GM23338 (cell line): ENCODE results near the gene IYD. TPM values are rescaled to one million over a fixed set of nuclear protein-coding genes. Genes with fewer than 3 reads are reported as not detected.

Experiments used
- ATAC-seq: fragments of 200-7000 bp; cut with Tn5 transposase; 3 replicates; pipeline ENCODE4 v1.9.1; 2020
- DNase-seq: peaks from one replicate; pipeline ENCODE4 v3.0.0-alpha.2; 2015; ENCODE audit warnings: low spot score
- H2AFZ ChIP-seq: fragments of 200-600 bp; sonication (generic); 2 replicates; pipeline ENCODE4 v1.8.0; 2016; ENCODE audit warnings: antibody characterized with exemption, mild to moderate bottlenecking, moderate library complexity
- H3F3A ChIP-seq: fragments of 200-600 bp; sonication (generic); replicated peaks from 2 replicates; pipeline ENCODE4 v1.8.0; 2017; ENCODE audit warnings: antibody characterized with exemption, mixed run types, low read depth
- H3K27ac ChIP-seq: fragments of 200-600 bp; sonication (generic); 2 replicates; pipeline ENCODE4 v1.6.1; 2016; ENCODE audit warnings: low read depth
- H3K27me3 ChIP-seq: fragments of 200-600 bp; sonication (generic); 2 replicates; pipeline ENCODE4 v1.8.0; 2016; ENCODE audit warnings: mild to moderate bottlenecking, mixed run types, moderate library complexity; ENCODE audit not compliant: insufficient read depth
- H3K36me3 ChIP-seq: fragments of 200-600 bp; sonication (generic); 2 replicates; pipeline ENCODE4 v1.8.0; 2016; ENCODE audit warnings: mild to moderate bottlenecking; ENCODE audit not compliant: insufficient read depth
- H3K4me1 ChIP-seq: fragments of 200-600 bp; sonication (generic); 2 replicates; pipeline ENCODE4 v1.8.0; 2016; ENCODE audit warnings: mild to moderate bottlenecking, moderate library complexity; ENCODE audit not compliant: insufficient read depth
- H3K4me2 ChIP-seq: fragments of 200-600 bp; sonication (generic); 2 replicates; pipeline ENCODE4 v1.7.1; 2017; ENCODE audit warnings: mixed run types
- H3K4me3 ChIP-seq: fragments of 200-600 bp; sonication (generic); 2 replicates; pipeline ENCODE4 v1.6.1; 2016; ENCODE audit warnings: mixed run types
- H3K79me2 ChIP-seq: fragments of 200-600 bp; sonication (generic); replicated peaks from 2 replicates; pipeline ENCODE4 v1.8.0; 2017; ENCODE audit warnings: mild to moderate bottlenecking; ENCODE audit not compliant: insufficient read depth
- H3K9me2 ChIP-seq: fragments of 200-600 bp; sonication (generic); 2 replicates; pipeline ENCODE4 v1.8.0; 2017; ENCODE audit not compliant: insufficient read depth
- H4K20me1 ChIP-seq: fragments of 200-600 bp; sonication (generic); replicated peaks from 2 replicates; pipeline ENCODE4 v1.8.0; 2017; ENCODE audit warnings: mild to moderate bottlenecking; ENCODE audit not compliant: insufficient read depth
- H3K27ac Mint-ChIP-seq: 2 replicates; pipeline ENCODE4 v1.8.0; 2020; ENCODE audit warnings: inconsistent platforms, mild to moderate bottlenecking, moderate library complexity, mixed read lengths
- H3K27me3 Mint-ChIP-seq: 3 replicates; pipeline ENCODE4 v1.8.0; 2022; ENCODE audit warnings: low read depth, mild to moderate bottlenecking, moderate library complexity, mixed read lengths, inconsistent platforms; ENCODE audit not compliant: insufficient read depth, poor library complexity
- H3K36me3 Mint-ChIP-seq: 3 replicates; pipeline ENCODE4 v1.8.0; 2021; ENCODE audit warnings: low read depth, mild to moderate bottlenecking, inconsistent platforms, moderate library complexity, mixed read lengths
- H3K4me1 Mint-ChIP-seq: 3 replicates; pipeline ENCODE4 v1.8.0; 2020; ENCODE audit warnings: mild to moderate bottlenecking, inconsistent platforms, mixed read lengths
- H3K4me3 Mint-ChIP-seq: 3 replicates; pipeline ENCODE4 v1.8.0; 2021; ENCODE audit warnings: moderate library complexity, mild to moderate bottlenecking, inconsistent platforms, mixed read lengths
- H3K9me3 Mint-ChIP-seq: 3 replicates; pipeline ENCODE4 v1.8.0; 2020; ENCODE audit warnings: moderate library complexity, mild to moderate bottlenecking, inconsistent platforms, mixed read lengths
- ETS1 ChIP-seq: IDR thresholded peaks from 2 replicates; pipeline ENCODE4 v1.6.1; 2016; ENCODE audit warnings: antibody characterized with exemption
- EZH2 ChIP-seq: fragments of 200-600 bp; sonication (generic); IDR thresholded peaks from one replicate; pipeline ENCODE4 v1.8.0; 2017; ENCODE audit warnings: antibody characterized with exemption, mild to moderate bottlenecking, low read depth; ENCODE audit not compliant: unreplicated experiment
- EZH2phosphoT487 ChIP-seq: fragments of 200-600 bp; sonication (generic); IDR thresholded peaks from one replicate; pipeline ENCODE4 v1.8.1; 2018; ENCODE audit warnings: antibody characterized with exemption; ENCODE audit not compliant: unreplicated experiment
- POLR2AphosphoS5 ChIP-seq: IDR thresholded peaks from 2 replicates; pipeline ENCODE4 v1.6.1; 2016; ENCODE audit warnings: antibody characterized with exemption, low read depth
- STAT1 ChIP-seq: IDR thresholded peaks from one replicate; pipeline ENCODE4 v1.6.1; 2016; ENCODE audit warnings: antibody characterized with exemption; ENCODE audit not compliant: unreplicated experiment
- ZNF331 ChIP-seq: fragments of 250-450 bp; sonication (Bioruptor Pico); IDR thresholded peaks from 2 replicates; pipeline ENCODE4 v1.5.0; 2020; ENCODE audit warnings: low read depth, mild to moderate bottlenecking, moderate library complexity
- ZNF462 ChIP-seq: fragments of 250-450 bp; sonication (Bioruptor Pico); IDR thresholded peaks from 2 replicates; pipeline ENCODE4 v1.5.0; 2020; ENCODE audit warnings: mild to moderate bottlenecking, moderate library complexity
- polyA plus RNA-seq: library from polyadenylated mRNA; unstranded; fragments of >200 nt; fragmentation: Nextera tagmentation; extraction: Ambion mirVana; gene quantifications from 2 replicates; pipeline ENCODE4 v1.2.1, GENCODE V29; 2016
- total RNA-seq: library from RNA; depleted of rRNA; stranded (reverse); fragments of >200 nt; shearing (Covaris generic); gene quantifications from 2 replicates; pipeline ENCODE4 v1.2.3, GENCODE V29; 2014

The IYD gene
- total and polyA plus RNA-seq, 2 experiments from 2014 or later, result not detected

GRCh38 chr6:150372051-150372450 is 3.2 kb downstream of the IYD start:
- H3K4me1 ChIP-seq, result no peaks in the 10 kb centered on the region
- H3K27me3 ChIP-seq, result no peaks in the 10 kb centered on the region
- no peaks in the 10 kb centered on the region for H3K9me3 Mint-ChIP-seq
- no peaks in the 10 kb centered on the region for H3K79me2 ChIP-seq
- no peaks in the 10 kb centered on the region for H3K36me3 Mint-ChIP-seq
- no peak overlapping the region for H3K27ac ChIP-seq
- H3F3A ChIP-seq, result no peaks in the 10 kb centered on the region
- H3K4me1 Mint-ChIP-seq, result no peaks in the 10 kb centered on the region
- no peak overlapping the region for H3K4me3 Mint-ChIP-seq
- no peak overlapping the region for H3K4me3 ChIP-seq
- H3K27me3 Mint-ChIP-seq, result no peaks in the 10 kb centered on the region
- H3K9me2 ChIP-seq, result no peaks in the 10 kb centered on the region
- ATAC-seq (no peak), DNase-seq (no peak)
- no peak overlapping the region for H2AFZ ChIP-seq
- H4K20me1 ChIP-seq, result no peaks in the 10 kb centered on the region
- TF ChIP-seq ZNF331 (CRISPR knock-in tag) (no peak), ZNF462 (CRISPR knock-in tag) (no peak), STAT1 (no peak), ETS1 (no peak), POLR2AphosphoS5 (no peak), EZH2 (no peak), EZH2phosphoT487 (no peak)
- no peak overlapping the region for H3K27ac Mint-ChIP-seq
- H3K4me2 ChIP-seq, result no peak overlapping the region
- H3K36me3 ChIP-seq, result no peaks in the 10 kb centered on the region
